Measurements from ENCODE around the gene ZNF292.

The ZNF292 gene

DNA sequence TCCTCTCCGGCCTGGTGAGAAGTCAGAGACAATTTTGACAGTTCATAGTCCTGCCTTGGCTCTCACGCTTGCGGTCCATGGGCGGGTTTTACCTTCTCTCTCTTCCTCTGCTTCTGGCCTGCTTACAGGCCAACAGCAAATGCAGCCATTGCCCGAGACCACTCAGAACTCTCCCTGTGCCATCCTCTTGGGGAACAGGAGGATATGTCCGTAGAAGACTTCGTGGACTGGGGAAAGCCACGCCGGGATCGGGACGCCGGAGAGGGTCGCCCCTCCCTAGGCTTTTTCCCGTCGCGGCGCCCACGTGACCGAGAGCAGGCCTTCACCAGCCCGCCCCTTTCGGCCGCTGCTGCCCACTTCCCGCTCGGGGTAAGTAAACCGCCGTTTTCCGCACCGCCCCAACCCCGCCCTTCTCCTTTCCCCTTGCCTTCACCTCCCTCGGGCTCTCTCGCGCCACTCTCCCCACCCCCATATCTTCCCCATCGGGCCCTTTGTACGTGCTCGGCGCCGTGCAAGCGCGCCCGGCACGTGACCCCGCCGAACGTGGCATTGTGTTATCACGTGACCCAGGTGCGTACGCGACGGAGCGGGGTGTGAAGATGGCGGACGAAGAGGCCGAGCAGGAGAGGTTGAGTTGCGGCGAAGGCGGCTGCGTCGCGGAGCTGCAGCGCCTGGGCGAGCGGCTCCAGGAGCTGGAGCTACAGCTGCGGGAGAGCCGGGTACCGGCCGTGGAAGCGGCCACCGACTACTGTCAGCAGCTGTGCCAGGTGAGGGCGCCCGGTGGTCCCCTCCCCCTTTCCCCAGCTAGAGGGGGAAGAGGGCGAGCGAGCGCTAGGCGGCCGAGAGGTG, at the start of gene ZNF292:
TSS of gene ZNF292 (plus strand) at position 573 of the 849 bp plus-strand sequence. CDS start at position 600, 27 bp downstream.
- peaks cover 12% of the 10 kb centered on the region; the same call in 1 of the 2 replicates for H4K20me1 ChIP-seq (ENCODE audit: control insufficient read depth, insufficient read depth, low read depth, low read length)
- no peaks in the 10 kb centered on the region for H3K9me2 ChIP-seq (replicated peaks; ENCODE audit: control insufficient read depth, low read length)
- peaks cover 57% of the 10 kb centered on the region for H3K79me2 ChIP-seq (ENCODE audit: control insufficient read depth, low read length)
- H3F3A ChIP-seq (ENCODE audit: control insufficient read depth, insufficient read depth): no peaks in the 10 kb centered on the region; the same call in 1 of the 2 replicates
- peak within 1 kb of the TSS; percentile 86 for H3K4me3 ChIP-seq (ENCODE audit: low read length)
- no peaks in the 10 kb centered on the region for H3K9me3 ChIP-seq (ENCODE audit: control insufficient read depth, insufficient read depth, low read length)
- peak within 1 kb of the TSS; percentile 72 for H3K27ac ChIP-seq (ENCODE audit: low read depth, low read length)
- H3K36me3 ChIP-seq (ENCODE audit: control insufficient read depth, low read length): peaks cover 32% of the 10 kb centered on the region
- H3K4me1 ChIP-seq (ENCODE audit: control insufficient read depth, low read length): peaks cover 45% of the 10 kb centered on the region
- no peak for TF ChIP-seq EZH2phosphoT487 (IDR thresholded peaks at IDR 0.05; ENCODE audit: borderline replicate concordance, low read length)
- TF ChIP-seq, protein P1, sequence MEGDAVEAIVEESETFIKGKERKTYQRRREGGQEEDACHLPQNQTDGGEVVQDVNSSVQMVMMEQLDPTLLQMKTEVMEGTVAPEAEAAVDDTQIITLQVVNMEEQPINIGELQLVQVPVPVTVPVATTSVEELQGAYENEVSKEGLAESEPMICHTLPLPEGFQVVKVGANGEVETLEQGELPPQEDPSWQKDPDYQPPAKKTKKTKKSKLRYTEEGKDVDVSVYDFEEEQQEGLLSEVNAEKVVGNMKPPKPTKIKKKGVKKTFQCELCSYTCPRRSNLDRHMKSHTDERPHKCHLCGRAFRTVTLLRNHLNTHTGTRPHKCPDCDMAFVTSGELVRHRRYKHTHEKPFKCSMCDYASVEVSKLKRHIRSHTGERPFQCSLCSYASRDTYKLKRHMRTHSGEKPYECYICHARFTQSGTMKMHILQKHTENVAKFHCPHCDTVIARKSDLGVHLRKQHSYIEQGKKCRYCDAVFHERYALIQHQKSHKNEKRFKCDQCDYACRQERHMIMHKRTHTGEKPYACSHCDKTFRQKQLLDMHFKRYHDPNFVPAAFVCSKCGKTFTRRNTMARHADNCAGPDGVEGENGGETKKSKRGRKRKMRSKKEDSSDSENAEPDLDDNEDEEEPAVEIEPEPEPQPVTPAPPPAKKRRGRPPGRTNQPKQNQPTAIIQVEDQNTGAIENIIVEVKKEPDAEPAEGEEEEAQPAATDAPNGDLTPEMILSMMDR (IDR thresholded peaks at IDR 0.05; ENCODE audit: low read depth, low read length, poor library complexity, severe bottlenecking): no peak
- H3K4me2 ChIP-seq (ENCODE audit: low read length): peak within 1 kb of the TSS; percentile 96
- peaks cover 26% of the 10 kb centered on the region for H3K27me3 ChIP-seq (ENCODE audit: control insufficient read depth, low read length)

DNA sequence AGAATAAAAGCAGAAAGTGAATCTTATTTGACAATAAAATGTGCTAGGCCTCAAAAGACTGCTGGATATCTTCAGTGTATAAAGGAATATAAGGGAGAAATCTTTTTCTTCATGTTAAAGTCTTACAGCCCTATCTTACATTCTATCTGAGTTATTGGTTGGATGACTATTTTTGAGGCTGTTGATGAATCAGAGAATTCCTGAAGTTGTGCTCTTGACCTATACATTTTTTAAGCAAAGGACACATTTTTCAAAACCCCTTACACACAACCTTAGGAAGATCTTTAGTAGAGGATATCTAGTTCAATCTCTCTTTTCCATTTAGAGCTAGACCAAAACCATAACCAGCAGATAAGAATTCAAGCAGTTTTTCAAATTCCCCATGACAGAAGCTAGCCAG, 49.5 kb upstream of the ZNF292 start:
- Histone ChIP-seq H3K9me3 (ENCODE audit: control insufficient read depth, insufficient read depth, low read length) (no peaks in the 10 kb centered on the region; the same call in 1 of the 2 replicates), H3K79me2 (ENCODE audit: control insufficient read depth, low read length) (no peaks in the 10 kb centered on the region), H3K36me3 (ENCODE audit: control insufficient read depth, low read length) (no peaks in the 10 kb centered on the region), H4K20me1 (ENCODE audit: control insufficient read depth, insufficient read depth, low read depth, low read length) (no peaks in the 10 kb centered on the region), H3K4me1 (ENCODE audit: control insufficient read depth, low read length) (no peaks in the 10 kb centered on the region), H3F3A (ENCODE audit: control insufficient read depth, insufficient read depth) (no peaks in the 10 kb centered on the region), H3K27me3 (ENCODE audit: control insufficient read depth, low read length) (no peaks in the 10 kb centered on the region), H3K4me3 (ENCODE audit: low read length) (no peak overlapping the region), H3K4me2 (ENCODE audit: low read length) (no peak overlapping the region), H3K27ac (ENCODE audit: low read depth, low read length) (no peak overlapping the region), H3K9me2 (replicated peaks; ENCODE audit: control insufficient read depth, low read length) (no peaks in the 10 kb centered on the region)
- TF ChIP-seq EZH2phosphoT487 (IDR thresholded peaks at IDR 0.05; ENCODE audit: borderline replicate concordance, low read length): no peak
- TF ChIP-seq, protein P1 (IDR thresholded peaks at IDR 0.05; ENCODE audit: low read depth, low read length, poor library complexity, severe bottlenecking): no peak

DNA sequence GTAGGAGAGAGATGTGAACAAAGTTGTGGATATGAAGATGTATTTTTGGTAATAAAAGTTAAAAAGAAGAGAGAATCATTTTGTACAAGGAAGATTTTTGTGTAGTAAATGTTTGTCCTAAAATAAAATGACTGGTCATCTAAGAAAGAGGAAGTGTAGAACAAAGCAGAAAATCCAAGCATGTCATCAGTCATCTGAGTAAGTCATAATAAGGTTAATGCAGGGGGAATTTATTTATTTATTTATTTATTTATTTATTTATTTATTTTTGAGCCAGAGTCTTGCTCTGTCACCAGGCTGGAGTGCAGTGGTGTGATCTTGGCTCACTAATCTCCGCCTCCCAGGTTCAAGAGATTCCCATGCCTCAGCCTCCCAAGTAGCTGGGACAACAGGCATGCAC, 44.7 kb upstream of the ZNF292 start:
- Histone ChIP-seq H3K9me3 (ENCODE audit: control insufficient read depth, insufficient read depth, low read length) (no peaks in the 10 kb centered on the region; the same call in 1 of the 2 replicates), H3K79me2 (ENCODE audit: control insufficient read depth, low read length) (no peaks in the 10 kb centered on the region), H3K9me2 (replicated peaks; ENCODE audit: control insufficient read depth, low read length) (no peaks in the 10 kb centered on the region), H3F3A (ENCODE audit: control insufficient read depth, insufficient read depth) (no peaks in the 10 kb centered on the region), H3K4me2 (ENCODE audit: low read length) (no peak overlapping the region), H4K20me1 (ENCODE audit: control insufficient read depth, insufficient read depth, low read depth, low read length) (no peaks in the 10 kb centered on the region), H3K4me1 (ENCODE audit: control insufficient read depth, low read length) (peaks cover 7% of the 10 kb centered on the region; the same call in 1 of the 2 replicates), H3K4me3 (ENCODE audit: low read length) (no peak overlapping the region), H3K27me3 (ENCODE audit: control insufficient read depth, low read length) (no peaks in the 10 kb centered on the region), H3K36me3 (ENCODE audit: control insufficient read depth, low read length) (no peaks in the 10 kb centered on the region), H3K27ac (ENCODE audit: low read depth, low read length) (no peak overlapping the region)
- TF ChIP-seq EZH2phosphoT487 (IDR thresholded peaks at IDR 0.05; ENCODE audit: borderline replicate concordance, low read length): no peak
- TF ChIP-seq, protein P1 (IDR thresholded peaks at IDR 0.05; ENCODE audit: low read depth, low read length, poor library complexity, severe bottlenecking): no peak
